HepG2 (cell line): Measurements from ENCODE around the gene RAB3D. TPM values are rescaled to one million over a fixed set of nuclear protein-coding genes. Genes with fewer than 3 reads are reported as not detected.

Source experiments
- EHMT2 ChIP-seq: fragments of 200-600 bp; sonication (generic); IDR thresholded peaks from 2 replicates; pipeline ENCODE4 v1.7.0; 2017; ENCODE audit warnings: antibody characterized with exemption, low read depth, low read length, borderline replicate concordance
- ELF4 ChIP-seq: sonication (generic); formaldehyde crosslinking; IDR thresholded peaks from 2 replicates; pipeline ENCODE4 v1.5.0; 2020; ENCODE audit warnings: missing genetic modification reagents, mild to moderate bottlenecking, moderate library complexity, borderline replicate concordance
- FIP1L1 ChIP-seq: fragments of 200-400 bp; formaldehyde crosslinking; IDR thresholded peaks from 2 replicates; pipeline ENCODE4 v1.6.1; 2018; ENCODE audit warnings: low read depth, mild to moderate bottlenecking, low read length, moderate library complexity, borderline replicate concordance; ENCODE audit not compliant: insufficient read depth
- HCFC1 ChIP-seq: fragments of 150-350 bp; IDR thresholded peaks from 2 replicates; pipeline ENCODE4 v1.6.1; 2014; ENCODE audit warnings: low read depth, low read length
- HDAC1 ChIP-seq: sonication (generic); formaldehyde crosslinking; IDR thresholded peaks from 2 replicates; pipeline ENCODE4 v1.5.1; 2020; ENCODE audit warnings: mild to moderate bottlenecking, missing genetic modification reagents
- HNRNPLL ChIP-seq: fragments of 200-400 bp; formaldehyde crosslinking; IDR thresholded peaks from 2 replicates; pipeline ENCODE4 v1.6.1; 2017; ENCODE audit warnings: mild to moderate bottlenecking, low read depth, low read length; ENCODE audit not compliant: poor library complexity, severe bottlenecking
- MBD4 ChIP-seq: IDR thresholded peaks from 2 replicates; pipeline ENCODE4 v1.6.1; 2012; ENCODE audit warnings: low read length, inconsistent platforms, borderline replicate concordance
- NCOA5 ChIP-seq: sonication (generic); formaldehyde crosslinking; IDR thresholded peaks from 2 replicates; pipeline ENCODE4 v1.4.0; 2020; ENCODE audit warnings: missing genetic modification reagents
- NR2C2 ChIP-seq: sonication (generic); formaldehyde crosslinking; IDR thresholded peaks from 2 replicates; pipeline ENCODE4 v1.4.0; 2020; ENCODE audit warnings: missing genetic modification reagents, mild to moderate bottlenecking, moderate library complexity, borderline replicate concordance
- PCBP1 ChIP-seq: fragments of 200-400 bp; formaldehyde crosslinking; IDR thresholded peaks from 2 replicates; pipeline ENCODE4 v1.6.1; 2017; ENCODE audit warnings: mild to moderate bottlenecking, low read depth, low read length, borderline replicate concordance
- RBAK ChIP-seq: sonication (generic); formaldehyde crosslinking; IDR thresholded peaks from 2 replicates; pipeline ENCODE4 v1.5.1; 2020; ENCODE audit warnings: mild to moderate bottlenecking, missing genetic modification reagents
- RXRA ChIP-seq: sonication (generic); formaldehyde crosslinking; IDR thresholded peaks from 2 replicates; pipeline ENCODE4 v1.5.1; 2020; ENCODE audit warnings: missing genetic modification reagents
- SRY ChIP-seq: sonication (generic); formaldehyde crosslinking; IDR thresholded peaks from 2 replicates; pipeline ENCODE4 v1.8.0; 2022; ENCODE audit warnings: mild to moderate bottlenecking, missing genetic modification reagents
- TRIM24 ChIP-seq: sonication (generic); formaldehyde crosslinking; IDR thresholded peaks from 2 replicates; pipeline ENCODE4 v1.8.0; 2022; ENCODE audit warnings: mild to moderate bottlenecking, missing genetic modification reagents
- ZBTB1 ChIP-seq: sonication (generic); formaldehyde crosslinking; IDR thresholded peaks from 2 replicates; pipeline ENCODE4 v1.4.0; 2020; ENCODE audit warnings: missing genetic modification reagents, borderline replicate concordance
- ZBTB25 ChIP-seq: IDR thresholded peaks from 2 replicates; pipeline ENCODE4 v1.6.1; 2018; ENCODE audit warnings: missing genetic modification reagents
- ZFP90 ChIP-seq: sonication (generic); formaldehyde crosslinking; IDR thresholded peaks from 2 replicates; pipeline ENCODE4 v1.8.0; 2022; ENCODE audit warnings: missing genetic modification reagents, mild to moderate bottlenecking, inconsistent platforms, borderline replicate concordance
- ZNF234 ChIP-seq: sonication (generic); formaldehyde crosslinking; conservative IDR thresholded peaks from 2 replicates; pipeline ENCODE4 v1.5.1; 2020; ENCODE audit warnings: mild to moderate bottlenecking, missing genetic modification reagents
- ZNF564 ChIP-seq: sonication (generic); formaldehyde crosslinking; IDR thresholded peaks from 2 replicates; pipeline ENCODE4 v1.8.1; 2023; ENCODE audit warnings: mild to moderate bottlenecking, missing genetic modification reagents
- ZNF598 ChIP-seq: sonication (generic); formaldehyde crosslinking; IDR thresholded peaks from 2 replicates; pipeline ENCODE4 v1.5.1; 2020; ENCODE audit warnings: mild to moderate bottlenecking, missing genetic modification reagents, borderline replicate concordance
- ZNF607 ChIP-seq: sonication (generic); formaldehyde crosslinking; IDR thresholded peaks from 2 replicates; pipeline ENCODE4 v1.5.1; 2020; ENCODE audit warnings: missing genetic modification reagents, mild to moderate bottlenecking, borderline replicate concordance
- ZNF615 ChIP-seq: sonication (generic); formaldehyde crosslinking; IDR thresholded peaks from 2 replicates; pipeline ENCODE4 v1.5.0; 2020; ENCODE audit warnings: mild to moderate bottlenecking, missing genetic modification reagents, borderline replicate concordance
- ZNF777 ChIP-seq: sonication (generic); formaldehyde crosslinking; IDR thresholded peaks from 2 replicates; pipeline ENCODE4 v1.4.0; 2020; ENCODE audit warnings: missing genetic modification reagents
- ZNF839 ChIP-seq: sonication (generic); formaldehyde crosslinking; IDR thresholded peaks from 2 replicates; pipeline ENCODE4 v1.4.0; 2020; ENCODE audit warnings: missing genetic modification reagents, mild to moderate bottlenecking, borderline replicate concordance
- polyA plus RNA-seq, 8 experiments: library from polyadenylated mRNA; depleted of rRNA in 3 of 8; stranded (reverse) in 7 of 8; unstranded in 1 of 8; fragments of >200 nt; fragmentation: Illumina TruSeq in 4 of 8; extraction: Trizol in 4 of 8; gene quantifications; 2 replicates each; pipeline versions ENCODE4 v1.2.1 to v1.2.3, GENCODE V29; 2011 to 2016; ENCODE audit warnings: low read depth in 4 of 8, missing spikeins in 1 of 8, mixed read lengths in 1 of 8; ENCODE audit not compliant: insufficient read depth in 1 of 8
- total RNA-seq, 5 experiments: library from RNA; depleted of rRNA; stranded (reverse); fragments of >200 nt; fragmentation: Illumina TruSeq; extraction: Trizol; gene quantifications; 2 replicates each; pipeline ENCODE4 v1.2.3, GENCODE V29; 2016; ENCODE audit warnings: low read depth in 1 of 5
- TF ChIP-seq, protein P1 (sequence below): sonication (generic); formaldehyde crosslinking; IDR thresholded peaks from 2 replicates; pipeline ENCODE4 v1.5.1; 2020; ENCODE audit warnings: mild to moderate bottlenecking, moderate library complexity, missing genetic modification reagents
- TF ChIP-seq, protein P2 (sequence below): sonication (generic); formaldehyde crosslinking; IDR thresholded peaks from 2 replicates; pipeline ENCODE4 v1.9.0; 2022; ENCODE audit warnings: low read depth, missing genetic modification reagents

The RAB3D gene
- total and polyA plus RNA-seq, 2 of the 13 experiments (the other 11 are each of a cell fraction or from before 2014, with no cell fraction given), result 2.0 to 16.1 TPM

GRCh38 chr19:11374433-11375142 is 35.1 kb upstream of the RAB3D start, which contains the start of gene SWSAP1 (continued):
- TF ChIP-seq MBD4, result no peak
- TF ChIP-seq ZNF598 (CRISPR knock-in tag), result peak; percentile 88; the same call in 1 of the 2 replicates
- TF ChIP-seq, protein P1, sequence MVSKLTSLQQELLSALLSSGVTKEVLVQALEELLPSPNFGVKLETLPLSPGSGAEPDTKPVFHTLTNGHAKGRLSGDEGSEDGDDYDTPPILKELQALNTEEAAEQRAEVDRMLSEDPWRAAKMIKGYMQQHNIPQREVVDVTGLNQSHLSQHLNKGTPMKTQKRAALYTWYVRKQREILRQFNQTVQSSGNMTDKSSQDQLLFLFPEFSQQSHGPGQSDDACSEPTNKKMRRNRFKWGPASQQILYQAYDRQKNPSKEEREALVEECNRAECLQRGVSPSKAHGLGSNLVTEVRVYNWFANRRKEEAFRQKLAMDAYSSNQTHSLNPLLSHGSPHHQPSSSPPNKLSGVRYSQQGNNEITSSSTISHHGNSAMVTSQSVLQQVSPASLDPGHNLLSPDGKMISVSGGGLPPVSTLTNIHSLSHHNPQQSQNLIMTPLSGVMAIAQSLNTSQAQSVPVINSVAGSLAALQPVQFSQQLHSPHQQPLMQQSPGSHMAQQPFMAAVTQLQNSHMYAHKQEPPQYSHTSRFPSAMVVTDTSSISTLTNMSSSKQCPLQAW (CRISPR knock-in tag), result peak; percentile 71
- no peak for TF ChIP-seq ZNF839 (CRISPR knock-in tag)
- TF ChIP-seq SRY (CRISPR knock-in tag), result peak; percentile 51; the same call in 1 of the 2 replicates
- TF ChIP-seq ZNF615, result no peak
- no peak for TF ChIP-seq ZBTB1 (CRISPR knock-in tag)
- TF ChIP-seq HNRNPLL, result peak; percentile 50
- no peak for TF ChIP-seq FIP1L1
- peak; percentile 23; the same call in 1 of the 2 replicates for TF ChIP-seq EHMT2
- no peak for TF ChIP-seq ZFP90 (CRISPR knock-in tag)
- TF ChIP-seq, protein P2, sequence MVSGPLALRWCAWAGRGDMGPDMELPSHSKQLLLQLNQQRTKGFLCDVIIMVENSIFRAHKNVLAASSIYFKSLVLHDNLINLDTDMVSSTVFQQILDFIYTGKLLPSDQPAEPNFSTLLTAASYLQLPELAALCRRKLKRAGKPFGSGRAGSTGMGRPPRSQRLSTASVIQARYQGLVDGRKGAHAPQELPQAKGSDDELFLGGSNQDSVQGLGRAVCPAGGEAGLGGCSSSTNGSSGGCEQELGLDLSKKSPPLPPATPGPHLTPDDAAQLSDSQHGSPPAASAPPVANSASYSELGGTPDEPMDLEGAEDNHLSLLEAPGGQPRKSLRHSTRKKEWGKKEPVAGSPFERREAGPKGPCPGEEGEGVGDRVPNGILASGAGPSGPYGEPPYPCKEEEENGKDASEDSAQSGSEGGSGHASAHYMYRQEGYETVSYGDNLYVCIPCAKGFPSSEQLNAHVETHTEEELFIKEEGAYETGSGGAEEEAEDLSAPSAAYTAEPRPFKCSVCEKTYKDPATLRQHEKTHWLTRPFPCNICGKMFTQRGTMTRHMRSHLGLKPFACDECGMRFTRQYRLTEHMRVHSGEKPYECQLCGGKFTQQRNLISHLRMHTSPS, result peak; percentile 61; the same call in 1 of the 2 replicates
- peak; percentile 79 for TF ChIP-seq NR2C2 (CRISPR knock-in tag)
- 0 out of 2 replicates have a peak, but pooled peaks have one; percentile 6 for TF ChIP-seq ZNF564 (CRISPR knock-in tag)
- peak; percentile 33; the same call in 1 of the 2 replicates for TF ChIP-seq HCFC1
- no peak for TF ChIP-seq TRIM24 (CRISPR knock-in tag)
- TF ChIP-seq RXRA, result peak; percentile 80; the same call in 1 of the 2 replicates
- TF ChIP-seq NCOA5 (CRISPR knock-in tag), result no peak
- no peak for TF ChIP-seq PCBP1
- TF ChIP-seq ZNF777, result no peak
- TF ChIP-seq ZBTB25 (CRISPR knock-in tag), result peak; percentile 67; the same call in 1 of the 2 replicates
- no peak for TF ChIP-seq RBAK
- no peak for TF ChIP-seq ELF4
- peak; percentile 40; the same call in 1 of the 2 replicates for TF ChIP-seq HDAC1
- TF ChIP-seq ZNF607 (CRISPR knock-in tag), result peak; percentile 78; the same call in 1 of the 2 replicates
- no peak for TF ChIP-seq ZNF234 (CRISPR knock-in tag)
